Body of pancreas (tissue), 4 donors: ENCODE measurements around the gene UBR4.

Experiments
- CTCF ChIP-seq, 7 experiments: fragments of 450-650 bp in 4 of 7; fragments of 200-600 bp in 3 of 7; sonication (generic) in 3 of 7; IDR thresholded peaks; one replicate each; pipeline ENCODE4 v1.5.1; 2016 to 2019; ENCODE audit warnings: antibody characterized with exemption in 7 of 7
- POLR2A ChIP-seq, 3 donors: fragments of 450-650 bp; IDR thresholded peaks; one replicate each; pipeline ENCODE4 v1.6.1; 2016; ENCODE audit warnings: antibody characterized with exemption in 3 of 3, mild to moderate bottlenecking in 2 of 3

GRCh38 chr1:19203440-19203839 is 6.6 kb downstream of the UBR4 start:
- TF ChIP-seq CTCF (IDR thresholded peaks at IDR 0.05) = no peak
- no peak for TF ChIP-seq POLR2A (IDR thresholded peaks at IDR 0.05)
